Activated CD4-positive, alpha-beta T cell treated with anti-CD3 and anti-CD28 coated beads for 1 hour (primary cell): ENCODE data around the gene NAXD.
"Not testable (repeated sequence)": the region's sequence is repeated elsewhere in the genome, so short reads cannot be mapped to it uniquely, and the experiment has no call there.

Source experiments
- DNase-seq: peaks from one replicate; pipeline ENCODE4 v3.0.0-alpha.2; 2020

Gene NAXD

GRCh38 chr13:110597041-110597689, 18.2 kb upstream of the NAXD start:
- DNase-seq: no peak

- no peak for DNase-seq
Measured at GRCh38 chr13:110600261-110600819, 15.0 kb upstream of the NAXD start.

GRCh38 chr13:110600980-110601379, 14.4 kb upstream of the NAXD start:
- DNase-seq: no peak

DNA sequence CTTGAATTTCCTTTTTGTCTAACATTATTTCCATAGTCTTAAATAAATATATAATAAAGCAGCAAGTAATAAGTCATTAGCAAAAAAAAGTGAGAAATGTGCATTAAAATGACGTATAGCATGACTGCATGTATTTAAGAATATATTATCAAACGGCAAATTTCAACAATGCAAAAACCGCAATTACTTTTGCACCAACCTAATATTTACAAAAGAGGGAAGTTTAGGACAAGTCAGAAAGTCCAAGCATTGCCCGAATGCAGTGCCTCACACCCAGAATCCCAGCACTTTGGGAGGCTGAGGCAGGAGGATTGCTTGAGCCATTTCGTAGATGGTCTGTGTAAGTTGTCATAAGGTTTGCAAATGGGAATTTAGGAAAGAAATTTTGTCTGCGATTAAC, 10.2 kb upstream of the NAXD start:
- no peak for DNase-seq

- not testable (repeated sequence) for DNase-seq
Measured at GRCh38 chr13:110606281-110606680, 9.1 kb upstream of the NAXD start.

DNA sequence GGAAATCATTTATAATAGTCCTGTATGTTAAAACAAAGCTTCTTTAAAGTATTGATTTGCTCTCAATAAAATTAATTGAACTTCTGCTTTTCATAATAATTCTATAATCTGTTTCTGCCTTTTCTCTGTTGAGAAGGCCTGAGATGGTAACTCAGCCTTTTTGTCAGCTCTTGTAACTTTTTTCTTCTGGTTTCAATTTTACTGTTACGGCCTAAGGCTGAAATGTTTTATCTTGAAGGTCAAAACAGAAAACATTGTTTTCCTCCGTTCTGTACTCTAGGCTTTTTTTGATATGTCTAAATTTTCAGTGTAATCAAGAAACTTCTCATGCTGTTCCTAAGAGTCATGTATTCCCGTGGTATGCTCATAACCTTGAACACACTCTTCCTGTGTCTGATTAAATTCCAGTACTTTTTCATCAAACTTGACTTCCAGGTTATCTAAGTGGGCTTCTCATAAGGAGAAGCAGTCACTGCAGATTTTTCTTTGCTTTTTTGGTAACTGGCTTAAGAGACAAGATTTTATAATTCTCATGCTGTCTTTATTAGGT, 7.6 kb upstream of the NAXD start:
- DNase-seq: no peak

- DNase-seq: no peak
Measured at GRCh38 chr13:110610955-110611595, 4.3 kb upstream of the NAXD start.

- DNase-seq: no peak
Measured at GRCh38 chr13:110615005-110615321, 382 bp upstream of the NAXD start.

GRCh38 chr13:110616103-110617101, 1.1 kb downstream of the NAXD start:
- no peak for DNase-seq

GRCh38 chr13:110617321-110618072, 2.2 kb downstream of the NAXD start:
- DNase-seq: no peak

- no peak for DNase-seq
Measured at GRCh38 chr13:110618167-110618566, 2.8 kb downstream of the NAXD start.

DNA sequence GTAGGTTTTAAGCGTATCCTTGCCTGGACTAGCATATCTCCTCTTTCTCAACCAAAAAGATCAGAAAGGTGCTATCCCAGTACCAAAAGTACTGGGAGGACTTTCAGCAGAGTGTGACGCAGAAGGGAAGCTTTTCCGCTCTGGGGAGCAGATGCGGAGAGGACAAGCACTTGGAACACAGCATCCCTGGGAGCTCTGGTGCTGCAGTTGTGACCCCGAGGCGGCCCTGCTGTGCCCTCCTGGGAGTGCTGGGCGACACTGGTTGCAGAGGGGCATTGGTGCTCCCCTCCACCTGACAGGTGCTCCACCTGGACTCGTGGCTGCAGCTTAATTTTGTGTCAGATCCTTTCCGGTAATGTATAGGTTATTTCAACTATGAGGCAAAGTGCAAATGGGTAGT, 3.4 kb downstream of the NAXD start:
- no peak for DNase-seq

DNA sequence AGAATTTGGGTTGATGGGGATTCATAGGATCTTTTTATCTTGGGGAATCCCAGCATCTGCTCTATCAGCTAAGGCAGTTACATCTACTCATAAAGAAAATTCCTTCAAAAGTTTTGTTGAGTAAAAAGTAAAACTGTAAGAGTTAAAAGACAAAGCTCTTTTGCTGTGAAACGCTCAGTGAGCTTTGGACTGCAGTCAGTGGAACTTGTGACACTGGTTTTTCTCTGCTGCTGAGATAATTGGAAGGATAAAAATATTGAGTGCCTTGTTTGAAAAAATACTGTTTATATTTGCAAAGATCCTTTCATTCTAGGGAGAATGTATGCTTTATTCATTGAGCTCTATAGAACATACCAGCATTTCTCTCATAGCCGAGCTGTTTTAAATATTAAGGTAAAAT, 5.3 kb downstream of the NAXD start:
- DNase-seq: no peak

DNA sequence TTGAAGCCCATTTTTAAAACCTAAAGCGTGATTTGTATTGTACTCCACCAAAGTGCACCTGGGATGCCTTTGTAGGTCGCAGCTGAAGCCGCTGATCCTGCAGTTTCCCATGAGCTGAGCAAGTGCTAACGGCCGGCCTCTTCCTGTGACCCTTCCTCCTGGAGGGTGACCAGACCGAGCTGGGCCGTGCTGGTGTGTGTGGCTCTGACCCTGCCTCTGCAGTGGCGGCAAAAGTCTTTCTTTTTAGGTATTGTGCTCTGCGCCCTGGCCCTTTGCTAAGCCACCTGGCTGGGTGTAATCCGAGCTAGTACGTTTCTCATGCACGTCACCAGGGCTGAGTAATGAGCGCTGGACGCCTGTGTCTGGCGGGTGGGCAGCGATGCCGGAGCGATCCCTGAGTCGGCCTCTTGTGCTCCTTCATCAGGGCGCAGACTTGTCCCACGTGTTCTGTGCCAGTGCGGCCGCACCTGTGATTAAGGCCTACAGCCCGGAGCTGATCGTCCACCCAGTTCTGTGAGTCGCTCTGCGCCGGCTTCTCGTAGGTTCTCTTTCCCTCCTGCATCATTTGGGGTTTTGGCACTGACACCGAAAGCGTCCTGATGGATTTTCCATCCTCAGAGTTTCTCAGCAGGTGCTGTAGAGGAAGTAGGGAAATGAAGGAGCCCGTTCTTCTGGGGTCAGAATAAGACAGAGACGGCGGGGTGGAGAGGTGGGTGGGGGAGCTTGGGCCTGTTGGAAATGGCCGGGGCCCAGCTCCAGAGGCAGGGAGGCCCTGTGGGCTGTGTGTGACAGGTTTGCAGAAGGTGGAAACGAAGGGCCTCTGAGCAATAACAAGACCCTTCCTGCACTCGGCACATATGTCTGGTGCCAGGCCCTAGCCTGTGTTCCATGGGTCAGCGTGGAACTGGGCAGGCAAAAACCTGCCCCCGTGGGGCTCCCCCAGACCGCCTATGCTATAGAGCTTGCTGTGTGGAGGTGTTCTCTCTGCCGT, 9.7 kb downstream of the NAXD start:
- no peak for DNase-seq

DNA sequence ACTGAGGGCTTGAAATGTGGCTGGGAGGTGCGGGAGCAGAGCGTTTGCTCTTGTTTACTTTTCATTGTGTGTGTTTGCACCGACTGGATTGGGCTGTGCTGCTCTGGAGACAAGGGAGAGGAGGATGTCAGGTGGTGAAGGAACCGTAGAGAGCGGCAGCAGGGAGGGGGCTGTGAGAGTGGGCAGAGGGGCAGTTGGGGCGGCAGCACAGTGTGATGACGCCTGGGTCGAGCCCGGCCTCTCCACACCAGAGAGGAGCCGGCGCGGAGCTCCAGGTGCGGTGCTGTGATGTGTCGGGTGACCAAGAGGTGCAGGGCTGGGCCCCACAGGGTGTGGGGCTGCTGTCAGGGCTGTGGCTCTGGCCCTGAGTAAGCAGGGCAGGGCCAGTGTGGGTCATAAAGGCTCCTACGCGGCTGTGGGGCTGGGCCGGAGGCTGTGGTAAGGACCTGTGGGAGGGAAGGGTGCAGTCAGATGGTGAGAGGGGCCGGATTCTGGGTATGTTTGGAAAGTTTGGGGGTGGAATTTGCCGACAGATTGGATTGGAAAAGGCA, 10.5 kb downstream of the NAXD start:
- no peak for DNase-seq

DNA sequence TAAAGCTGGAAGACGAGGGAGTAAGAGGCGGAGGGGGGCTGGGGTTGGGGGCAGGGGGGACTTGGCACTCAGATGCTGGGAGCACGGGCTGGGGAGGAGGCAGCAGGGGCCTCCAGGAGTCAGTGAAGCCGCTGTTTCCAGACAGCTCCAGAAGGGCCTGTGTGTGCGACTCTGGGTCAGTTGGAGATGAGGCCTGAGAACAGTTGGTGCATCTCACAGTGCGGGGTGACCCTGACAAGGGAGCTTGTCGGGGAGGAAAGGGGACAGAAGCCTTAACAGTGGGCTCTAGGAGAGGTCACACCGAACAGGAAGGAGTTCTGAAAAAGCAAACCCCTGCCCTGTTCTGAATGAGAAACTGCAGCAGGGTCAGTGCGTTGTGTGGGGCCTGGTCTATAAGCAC, 11.2 kb downstream of the NAXD start:
- no peak for DNase-seq

DNA sequence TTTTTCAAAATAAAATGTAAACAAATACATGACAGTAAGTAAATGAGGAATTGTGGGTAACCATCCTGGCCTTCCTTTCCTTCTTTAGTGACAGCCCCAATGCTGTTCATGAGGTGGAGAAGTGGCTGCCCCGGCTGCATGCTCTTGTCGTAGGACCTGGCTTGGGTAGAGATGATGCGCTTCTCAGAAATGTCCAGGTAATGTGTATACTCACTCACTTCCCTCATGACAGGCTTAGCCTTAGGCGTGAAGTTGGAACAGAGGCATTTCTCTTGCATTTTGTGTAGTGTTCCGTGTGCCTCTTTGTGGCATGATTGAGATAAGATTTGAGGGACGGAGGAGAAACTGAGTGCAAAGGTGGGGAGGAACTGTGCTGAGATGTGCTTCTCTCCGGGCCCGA, 12.0 kb downstream of the NAXD start:
- no peak for DNase-seq

DNA sequence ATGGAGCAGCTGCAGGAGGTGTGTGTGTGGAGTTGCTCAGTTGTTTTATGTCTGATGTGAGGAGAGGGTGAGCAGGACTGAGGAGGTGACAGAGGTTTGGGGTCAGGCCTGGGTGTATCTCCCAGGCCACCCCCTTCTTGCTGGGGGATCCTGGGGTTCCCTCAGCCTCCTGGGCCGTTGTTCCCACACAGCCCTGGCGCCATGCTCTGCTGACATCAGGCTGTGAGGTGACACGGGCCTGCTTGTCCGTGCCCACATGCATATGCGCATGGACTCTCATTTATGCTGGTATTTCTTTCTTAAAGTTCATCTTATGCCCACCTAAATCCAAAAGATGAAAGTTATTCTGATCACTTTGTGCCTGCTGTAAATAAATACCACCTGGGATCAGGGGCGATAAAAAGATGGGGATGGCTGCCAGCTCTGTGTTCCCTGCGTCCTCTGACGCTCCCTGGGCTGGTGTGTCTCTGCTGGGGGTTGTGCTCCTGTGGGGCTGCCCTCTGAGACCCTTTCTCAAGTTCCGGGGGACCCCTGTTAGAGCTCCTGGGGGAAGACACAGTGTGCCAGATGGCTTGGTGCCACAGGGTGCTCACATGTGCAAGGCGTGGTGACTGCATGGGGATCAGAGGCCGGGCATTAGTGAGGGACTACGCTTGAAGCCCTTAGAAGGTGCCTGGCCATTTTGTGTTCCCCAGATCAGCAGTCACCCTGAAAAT, 12.6 kb downstream of the NAXD start:
- DNase-seq: no peak

DNA sequence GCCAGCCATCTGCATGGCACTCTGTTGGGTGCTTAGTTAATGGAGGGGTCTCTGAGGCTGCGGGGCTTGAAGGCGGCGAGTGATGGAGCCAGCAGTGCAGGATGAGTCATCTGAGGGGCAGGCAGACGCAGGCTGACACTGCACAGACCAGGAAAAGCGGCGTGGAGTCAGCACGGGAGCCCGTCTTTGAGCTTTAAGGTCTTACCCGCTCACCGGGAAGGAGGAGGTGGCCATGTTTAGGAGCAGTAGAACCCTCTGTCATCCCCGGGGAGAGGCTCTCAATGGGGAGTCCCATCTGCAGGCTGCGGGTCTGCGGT, 13.1 kb downstream of the NAXD start:
- no peak for DNase-seq

DNA sequence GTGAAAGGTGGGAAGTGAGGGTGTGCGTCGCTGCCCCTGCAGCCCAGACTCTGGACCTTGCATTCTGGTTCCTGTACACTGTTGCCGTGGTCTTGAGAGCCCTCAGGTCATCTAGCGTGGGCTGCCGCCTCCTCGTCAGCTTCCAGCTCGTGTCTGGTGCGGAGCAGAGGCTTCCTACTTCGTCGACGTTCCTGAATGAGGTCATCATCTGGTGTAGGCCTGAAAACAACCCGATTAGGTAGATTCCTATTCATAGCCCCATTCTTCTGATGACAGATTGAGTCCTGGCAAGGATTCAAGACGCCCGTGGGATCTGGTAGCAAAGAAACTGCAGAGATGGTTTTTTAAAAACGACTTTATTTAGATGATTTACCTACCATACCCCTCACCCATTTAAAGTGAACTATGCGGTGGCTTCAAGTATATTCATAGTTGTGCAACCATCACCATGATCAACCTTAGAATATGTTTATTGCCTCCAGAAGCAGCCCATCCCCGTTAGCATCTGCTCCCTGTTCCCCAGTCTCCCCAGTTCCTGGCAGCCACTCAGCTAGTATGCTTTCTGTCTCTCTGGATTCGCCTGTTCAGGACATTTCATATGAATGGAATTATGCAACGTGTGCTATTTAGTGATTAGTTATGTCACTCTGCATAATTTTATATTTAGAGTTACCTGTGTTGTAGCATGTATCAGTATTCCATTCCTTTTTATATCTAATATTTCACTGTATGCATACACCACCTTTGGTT, 13.8 kb downstream of the NAXD start:
- no peak for DNase-seq
